ENCODE data around the gene BFSP1.

- no peak for TF ChIP-seq CTCF (conservative IDR thresholded peaks at IDR 0.05; ENCODE audit: low read depth in 2 of 2)
- no peak for TF ChIP-seq POLR2AphosphoS5 (IDR thresholded peaks at IDR 0.05; ENCODE audit: low read depth)
- TF ChIP-seq JUNB (IDR thresholded peaks at IDR 0.05; ENCODE audit: unreplicated experiment) = no peak
- no peak for TF ChIP-seq EZH2phosphoT487 (IDR thresholded peaks at IDR 0.05; ENCODE audit: unreplicated experiment)
- TF ChIP-seq EZH2 (IDR thresholded peaks at IDR 0.05; ENCODE audit: low read depth, unreplicated experiment) = no peak
Measured at GRCh38 chr20:17537959-17538358, 6.8 kb upstream of the BFSP1 start.
